ENCODE data around the gene SCN1A. TPM values are rescaled to one million over a fixed set of nuclear protein-coding genes. Genes with fewer than 3 reads are reported as not detected.

The SCN1A gene
- total RNA-seq, 1 donor, result 0.09 TPM

- DNase-seq (ENCODE audit: low read depth), result peak; percentile 35
- no peak overlapping the region for H3K4me3 ChIP-seq (ENCODE audit: low read depth, low read length)
- TF ChIP-seq, protein P1, sequence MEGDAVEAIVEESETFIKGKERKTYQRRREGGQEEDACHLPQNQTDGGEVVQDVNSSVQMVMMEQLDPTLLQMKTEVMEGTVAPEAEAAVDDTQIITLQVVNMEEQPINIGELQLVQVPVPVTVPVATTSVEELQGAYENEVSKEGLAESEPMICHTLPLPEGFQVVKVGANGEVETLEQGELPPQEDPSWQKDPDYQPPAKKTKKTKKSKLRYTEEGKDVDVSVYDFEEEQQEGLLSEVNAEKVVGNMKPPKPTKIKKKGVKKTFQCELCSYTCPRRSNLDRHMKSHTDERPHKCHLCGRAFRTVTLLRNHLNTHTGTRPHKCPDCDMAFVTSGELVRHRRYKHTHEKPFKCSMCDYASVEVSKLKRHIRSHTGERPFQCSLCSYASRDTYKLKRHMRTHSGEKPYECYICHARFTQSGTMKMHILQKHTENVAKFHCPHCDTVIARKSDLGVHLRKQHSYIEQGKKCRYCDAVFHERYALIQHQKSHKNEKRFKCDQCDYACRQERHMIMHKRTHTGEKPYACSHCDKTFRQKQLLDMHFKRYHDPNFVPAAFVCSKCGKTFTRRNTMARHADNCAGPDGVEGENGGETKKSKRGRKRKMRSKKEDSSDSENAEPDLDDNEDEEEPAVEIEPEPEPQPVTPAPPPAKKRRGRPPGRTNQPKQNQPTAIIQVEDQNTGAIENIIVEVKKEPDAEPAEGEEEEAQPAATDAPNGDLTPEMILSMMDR (IDR thresholded peaks at IDR 0.05; ENCODE audit: insufficient read depth, low read length), result no peak
Observed at GRCh38 chr2:166158546-166158945, 30.7 kb upstream of the SCN1A start.

DNA sequence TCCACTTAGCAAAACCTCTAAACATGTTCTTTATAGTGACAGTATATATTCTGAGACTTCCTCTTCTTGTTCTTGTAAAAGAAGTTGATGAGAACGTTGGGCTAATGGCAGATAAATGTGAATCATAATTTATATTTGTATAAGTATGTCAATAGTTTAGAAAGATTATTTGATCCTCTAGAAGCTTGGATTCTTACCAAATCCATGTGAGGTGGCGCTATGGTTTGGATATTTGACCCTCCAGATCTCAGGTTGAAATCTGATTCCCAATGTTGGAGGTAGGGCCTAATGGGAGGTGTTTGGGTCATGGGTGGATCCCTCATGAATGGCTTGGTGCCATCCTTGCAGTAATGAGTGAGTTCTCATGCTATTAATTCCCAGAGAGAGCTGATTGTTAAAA lies 29.8 kb upstream of the SCN1A start:
- TF ChIP-seq, protein P1 (IDR thresholded peaks at IDR 0.05; ENCODE audit: insufficient read depth, low read length), result no peak
- no peak overlapping the region for H3K4me3 ChIP-seq (ENCODE audit: low read depth, low read length)
- DNase-seq (ENCODE audit: low read depth), result no peak

DNA sequence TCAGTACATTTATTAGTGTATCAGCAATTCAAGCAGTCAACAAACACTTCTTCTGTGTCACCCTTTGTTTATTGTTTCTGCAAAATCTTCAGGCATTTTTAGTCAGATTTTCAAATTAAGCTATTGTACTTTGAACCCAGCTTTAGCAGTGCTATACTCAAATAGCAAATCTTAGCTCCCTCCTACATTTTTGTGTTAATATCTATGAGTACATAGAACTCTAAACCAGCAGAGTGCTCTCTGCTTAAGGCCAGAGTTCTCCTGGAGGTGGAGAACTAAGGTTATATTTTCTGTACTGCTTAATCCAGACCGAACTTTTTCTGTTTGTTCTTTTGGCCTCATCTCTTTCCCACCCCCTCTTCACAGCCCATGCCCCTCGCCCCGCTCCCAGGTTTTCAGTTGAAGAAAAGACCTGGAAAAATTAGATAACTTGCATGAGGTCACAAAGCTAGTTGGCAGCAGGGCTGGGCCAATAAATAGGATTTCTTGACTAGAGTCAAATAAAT lies 29.2 kb upstream of the SCN1A start:
- H3K4me3 ChIP-seq (ENCODE audit: low read depth, low read length), result no peak overlapping the region
- DNase-seq (ENCODE audit: low read depth), result no peak
- TF ChIP-seq, protein P1 (IDR thresholded peaks at IDR 0.05; ENCODE audit: insufficient read depth, low read length), result no peak

GRCh38 chr2:166155589-166155988 lies 27.8 kb upstream of the SCN1A start:
- DNase-seq (ENCODE audit: low read depth), result no peak
- H3K4me3 ChIP-seq (ENCODE audit: low read depth, low read length), result no peak overlapping the region
- TF ChIP-seq, protein P1 (IDR thresholded peaks at IDR 0.05; ENCODE audit: insufficient read depth, low read length), result no peak

- TF ChIP-seq, protein P1 (IDR thresholded peaks at IDR 0.05; ENCODE audit: insufficient read depth, low read length), result no peak
- H3K4me3 ChIP-seq (ENCODE audit: low read depth, low read length), result no peak overlapping the region
- DNase-seq (ENCODE audit: low read depth), result no peak
Observed at GRCh38 chr2:166154685-166155338, 27.0 kb upstream of the SCN1A start.

- DNase-seq (ENCODE audit: low read depth), result no peak
- TF ChIP-seq, protein P1 (IDR thresholded peaks at IDR 0.05; ENCODE audit: insufficient read depth, low read length), result no peak
- no peak overlapping the region for H3K4me3 ChIP-seq (ENCODE audit: low read depth, low read length)
Observed at GRCh38 chr2:166152064-166152463, 24.2 kb upstream of the SCN1A start.
